K562 (cell line): ENCODE measurements around the gene DGCR8. TPM values are rescaled to one million over a fixed set of nuclear protein-coding genes. Genes with fewer than 3 reads are reported as not detected.

Source experiments
- ARID3B ChIP-seq: fragments of 250-450 bp; sonication (Bioruptor Pico); IDR thresholded peaks from 2 replicates; pipeline ENCODE4 v1.4.0; 2020; ENCODE audit warnings: borderline replicate concordance
- BCL6 ChIP-seq: fragments of 250-450 bp; sonication (Bioruptor Pico); IDR thresholded peaks from 2 replicates; pipeline ENCODE4 v1.4.0; 2020
- CAMTA2 ChIP-seq: fragments of 250-450 bp; sonication (Bioruptor Pico); conservative IDR thresholded peaks from 2 replicates; pipeline ENCODE4 v1.5.1; 2022
- CHD2 ChIP-seq: IDR thresholded peaks from 2 replicates; pipeline ENCODE4 v1.6.1; 2011; ENCODE audit warnings: low read depth, low read length
- DDX20 ChIP-seq: fragments of 450-650 bp; IDR thresholded peaks from 2 replicates; pipeline ENCODE4 v1.6.1; 2016; ENCODE audit warnings: missing genetic modification characterization, low read depth, mild to moderate bottlenecking, missing compliant biosample characterization, moderate library complexity
- E2F1 ChIP-seq: sonication (generic); formaldehyde crosslinking; IDR thresholded peaks from 2 replicates; pipeline ENCODE4 v1.8.1; 2023; ENCODE audit warnings: mild to moderate bottlenecking, missing genetic modification reagents, moderate library complexity
- ESRRA ChIP-seq: fragments of 450-650 bp; IDR thresholded peaks from 2 replicates; pipeline ENCODE4 v1.6.1; 2014; ENCODE audit warnings: low read depth, mild to moderate bottlenecking, moderate library complexity, borderline replicate concordance
- MAZ ChIP-seq, 2 experiments: fragments of 450-650 bp in 1 of 2; sonication (generic) in 1 of 2; formaldehyde crosslinking; IDR thresholded peaks in 1 of 2; conservative IDR thresholded peaks in 1 of 2; 2 replicates each; pipeline versions ENCODE4 v1.4.0 to v1.5.0; 2020; ENCODE audit warnings: mild to moderate bottlenecking in 1 of 2, missing genetic modification reagents in 1 of 2
- MTF1 ChIP-seq: fragments of 250-450 bp; sonication (Bioruptor Pico); IDR thresholded peaks from 2 replicates; pipeline ENCODE4 v1.9.0; 2021; ENCODE audit warnings: moderate library complexity, mild to moderate bottlenecking, inconsistent platforms, borderline replicate concordance
- NCOA1 ChIP-seq: fragments of 450-650 bp; IDR thresholded peaks from 2 replicates; pipeline ENCODE4 v1.6.1; 2016; ENCODE audit warnings: low read depth
- NCOA4 ChIP-seq: fragments of 450-650 bp; IDR thresholded peaks from 2 replicates; pipeline ENCODE4 v1.6.1; 2018; ENCODE audit warnings: mild to moderate bottlenecking; ENCODE audit not compliant: partially characterized antibody
- NR2F6 ChIP-seq: fragments of 450-650 bp; formaldehyde crosslinking; IDR thresholded peaks from 2 replicates; pipeline ENCODE4 v1.4.0; 2020; ENCODE audit warnings: mild to moderate bottlenecking
- PCBP1 ChIP-seq: fragments of 200-400 bp; formaldehyde crosslinking; IDR thresholded peaks from 2 replicates; pipeline ENCODE4 v1.6.1; 2018; ENCODE audit warnings: mild to moderate bottlenecking, low read depth, low read length; ENCODE audit not compliant: poor library complexity, severe bottlenecking
- RCOR1 ChIP-seq, 2 experiments: IDR thresholded peaks; 2 replicates each; pipeline ENCODE4 v1.6.1; 2012; ENCODE audit warnings: low read depth in 2 of 2, low read length in 2 of 2, borderline replicate concordance in 1 of 2, improper control_type of control experiment in 1 of 2
- SAP30 ChIP-seq: fragments of 200-600 bp; sonication (generic); IDR thresholded peaks from 2 replicates; pipeline ENCODE4 v1.6.1; 2012; ENCODE audit warnings: borderline replicate concordance, low read depth, mild to moderate bottlenecking, moderate library complexity, low read length, control low read depth, inconsistent platforms; ENCODE audit not compliant: insufficient read depth, poor library complexity, severe bottlenecking
- TAF15 ChIP-seq: fragments of 200-400 bp; formaldehyde crosslinking; IDR thresholded peaks from 2 replicates; pipeline ENCODE4 v1.6.1; 2017; ENCODE audit warnings: mild to moderate bottlenecking, low read depth, low read length, moderate library complexity
- ZFP1 ChIP-seq: fragments of 450-650 bp; formaldehyde crosslinking; IDR thresholded peaks from 2 replicates; pipeline ENCODE4 v1.4.0; 2020; ENCODE audit warnings: mild to moderate bottlenecking, mixed read lengths
- ZNF121 ChIP-seq: sonication (generic); formaldehyde crosslinking; conservative IDR thresholded peaks from 2 replicates; pipeline ENCODE4 v1.8.0; 2022; ENCODE audit warnings: missing genetic modification reagents
- ZNF274 ChIP-seq: IDR thresholded peaks from 2 replicates; pipeline ENCODE4 v1.6.1; 2011; ENCODE audit warnings: low read depth, mild to moderate bottlenecking, low read length, moderate library complexity, borderline replicate concordance
- ZNF436 ChIP-seq: fragments of 250-450, 450-650 bp; sonication (Bioruptor Pico); formaldehyde crosslinking; IDR thresholded peaks from 2 replicates; pipeline ENCODE4 v1.7.0; 2020; ENCODE audit warnings: mild to moderate bottlenecking
- ZNF785 ChIP-seq: fragments of 250-450 bp; sonication (Bioruptor Pico); IDR thresholded peaks from 2 replicates; pipeline ENCODE4 v1.4.0; 2020; ENCODE audit warnings: mild to moderate bottlenecking
- polyA plus RNA-seq, 8 experiments: library from polyadenylated mRNA; depleted of rRNA in 4 of 8; stranded (reverse) in 5 of 8; unstranded in 3 of 8; fragments of >200 nt; fragmentation: Nextera tagmentation in 2 of 8; fragmentation: Illumina TruSeq in 1 of 8; extraction: Ambion mirVana in 2 of 8; extraction: Trizol in 1 of 8; gene quantifications; 2 replicates each; pipeline versions ENCODE4 v1.2.1 to v1.2.3, GENCODE V29; 2011 to 2014; ENCODE audit warnings: inconsistent platforms in 1 of 8, missing spikeins in 1 of 8
- total RNA-seq, 7 experiments: library from RNA; depleted of rRNA in 6 of 7; stranded (reverse); fragments of >200 nt in 6 of 7; fragmentation: Illumina TruSeq in 2 of 7; extraction: Trizol in 2 of 7; gene quantifications; 2 replicates each; pipeline versions ENCODE4 v1.2.1 to v1.2.3, GENCODE V29; 2011 to 2021; ENCODE audit warnings: low replicate concordance in 1 of 7
- TF ChIP-seq, protein P1 (sequence below): sonication (generic); formaldehyde crosslinking; IDR thresholded peaks from 2 replicates; pipeline ENCODE4 v1.9.0; 2022; ENCODE audit warnings: mild to moderate bottlenecking, missing genetic modification reagents

DGCR8 gene
- total and polyA plus RNA-seq, 9 of the 15 experiments (the other 6 are each of a cell fraction or from before 2014, with no cell fraction given), result 5.9 to 144 (median 80.1) TPM

- TF ChIP-seq DDX20 (tag), result no peak
- TF ChIP-seq E2F1 (CRISPR knock-in tag), result 0 out of 2 replicates have a peak, but pooled peaks have one; percentile 23
- 0 out of 2 replicates have a peak, but pooled peaks have one; percentile 18 for TF ChIP-seq MTF1 (CRISPR knock-in tag)
- TF ChIP-seq BCL6 (CRISPR knock-in tag), result no peak
- peak; percentile 21; the same call in 1 of the 2 replicates for TF ChIP-seq ZNF436
- TF ChIP-seq, protein P1, sequence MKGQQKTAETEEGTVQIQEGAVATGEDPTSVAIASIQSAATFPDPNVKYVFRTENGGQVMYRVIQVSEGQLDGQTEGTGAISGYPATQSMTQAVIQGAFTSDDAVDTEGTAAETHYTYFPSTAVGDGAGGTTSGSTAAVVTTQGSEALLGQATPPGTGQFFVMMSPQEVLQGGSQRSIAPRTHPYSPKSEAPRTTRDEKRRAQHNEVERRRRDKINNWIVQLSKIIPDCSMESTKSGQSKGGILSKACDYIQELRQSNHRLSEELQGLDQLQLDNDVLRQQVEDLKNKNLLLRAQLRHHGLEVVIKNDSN (CRISPR knock-in tag), result no peak
- TF ChIP-seq NCOA1, result no peak
- 0 out of 4 replicates have a peak, but pooled peaks of 1 of the 2 experiments have one; percentile 15 for TF ChIP-seq RCOR1 (IDR thresholded peaks at IDR 0.05; ENCODE audit: borderline replicate concordance in 1 of 2, low read depth in 2 of 2, low read length in 2 of 2)
- TF ChIP-seq CHD2, result 0 out of 2 replicates have a peak, but pooled peaks have one; percentile 27
- TF ChIP-seq SAP30, result peak; percentile 89
- TF ChIP-seq NR2F6 (CRISPR knock-in tag), result 0 out of 2 replicates have a peak, but pooled peaks have one; percentile 77
- peak; percentile 52; the same call in 1 of the 2 replicates for TF ChIP-seq ZFP1
- peak; percentile 65; the same call in 1 of the 2 replicates for TF ChIP-seq CAMTA2 (CRISPR knock-in tag)
- no peak for TF ChIP-seq NCOA4
- peak; percentile 90 for TF ChIP-seq ARID3B
- TF ChIP-seq TAF15, result no peak; the same call in none of the 2 replicates
- 0 out of 2 replicates have a peak, but pooled peaks have one; percentile 27 for TF ChIP-seq ZNF785 (CRISPR knock-in tag)
- no peak; the same call in 1 of the 2 replicates for TF ChIP-seq ZNF274
- TF ChIP-seq ESRRA, result 0 out of 2 replicates have a peak, but pooled peaks have one; percentile 33
- TF ChIP-seq MAZ (CRISPR knock-in tag; conservative IDR thresholded peaks at IDR 0.05 in 1 of 2, IDR thresholded peaks at IDR 0.05 in 1 of 2), result peak; percentile 96 to 99
- no peak for TF ChIP-seq PCBP1
- no peak for TF ChIP-seq ZNF121
Measured at GRCh38 chr22:20130731-20131596, 50.9 kb downstream of the DGCR8 start (continued).
